RPMI8226 (cell line): ENCODE results near the gene C9.
"Not testable (repeated sequence)": the region's sequence is repeated elsewhere in the genome, so short reads cannot be mapped to it uniquely, and the experiment has no call there.

Experiments used
- DNase-seq: peaks from one replicate; pipeline ENCODE4 v3.0.0-alpha.2; 2015

C9 gene

DNA sequence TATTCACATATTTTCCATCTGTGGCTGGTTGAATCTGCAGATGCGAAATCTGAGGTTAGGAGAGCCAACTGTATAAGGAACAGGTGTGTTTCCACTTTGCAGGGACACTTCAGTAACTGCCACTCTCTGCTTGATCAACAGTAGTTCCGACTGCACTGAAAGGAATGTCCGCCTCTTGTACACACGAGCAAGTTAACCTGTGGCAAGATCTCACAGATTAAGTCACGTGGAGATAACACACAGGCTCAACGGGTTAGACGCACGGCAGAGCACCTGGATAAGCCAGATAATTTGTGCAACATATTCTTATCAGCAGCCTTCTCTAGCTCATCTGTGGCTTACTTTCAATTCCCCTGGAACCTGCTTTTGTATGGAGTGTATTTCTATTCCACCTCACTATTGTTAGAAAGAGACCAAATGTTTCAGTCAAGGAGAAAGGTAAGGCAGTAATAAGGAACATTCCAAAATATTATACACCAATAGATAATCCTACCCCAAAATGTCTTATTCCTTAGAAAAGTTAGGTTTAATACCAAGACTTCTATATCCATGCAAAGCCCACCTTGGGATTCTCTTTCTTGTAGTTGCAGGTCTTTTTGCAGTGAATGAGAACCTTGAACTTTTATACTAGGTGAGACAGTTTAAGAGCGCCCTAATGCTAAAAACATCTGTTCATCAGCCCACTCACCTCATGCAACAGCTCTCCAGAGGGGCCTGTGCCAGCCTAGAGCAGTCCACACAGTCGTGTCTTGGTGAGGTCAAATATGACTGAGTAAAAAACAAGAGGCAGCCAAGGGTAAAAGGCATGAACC is 6.5 kb upstream of the C9 start:
- DNase-seq, result no peak

DNA sequence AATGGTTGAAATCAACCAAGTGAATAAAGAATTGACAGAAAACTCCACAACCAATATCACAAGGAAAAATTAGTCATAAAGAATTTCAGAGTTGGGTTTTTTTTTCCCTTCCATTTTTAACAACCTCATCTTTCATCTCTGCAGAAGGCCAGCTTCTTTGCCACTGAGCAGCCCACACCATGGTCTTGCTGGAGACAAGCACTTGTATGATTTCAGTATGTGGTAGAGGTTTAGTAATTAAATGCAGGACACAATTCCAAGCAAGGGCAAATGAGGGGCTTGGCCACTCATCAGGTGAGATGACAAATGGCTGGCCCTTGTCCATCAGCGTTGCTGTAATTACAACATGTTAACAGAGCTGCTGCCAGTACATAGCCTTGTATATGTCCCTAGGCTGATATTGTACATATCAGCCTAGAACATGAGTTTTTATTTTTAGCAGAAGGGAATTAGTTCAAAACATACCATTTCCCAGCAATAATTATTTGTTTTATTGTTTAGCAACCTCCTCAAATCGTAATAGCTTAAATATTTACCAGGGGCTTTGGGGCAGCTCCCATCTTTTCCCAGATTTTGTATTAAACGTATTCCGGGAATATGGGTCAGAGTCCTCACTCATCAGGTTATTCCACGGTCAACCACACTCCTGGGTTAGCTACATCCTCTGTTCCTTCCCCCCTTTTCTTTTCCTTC is 5.0 kb upstream of the C9 start:
- no peak for DNase-seq

DNA sequence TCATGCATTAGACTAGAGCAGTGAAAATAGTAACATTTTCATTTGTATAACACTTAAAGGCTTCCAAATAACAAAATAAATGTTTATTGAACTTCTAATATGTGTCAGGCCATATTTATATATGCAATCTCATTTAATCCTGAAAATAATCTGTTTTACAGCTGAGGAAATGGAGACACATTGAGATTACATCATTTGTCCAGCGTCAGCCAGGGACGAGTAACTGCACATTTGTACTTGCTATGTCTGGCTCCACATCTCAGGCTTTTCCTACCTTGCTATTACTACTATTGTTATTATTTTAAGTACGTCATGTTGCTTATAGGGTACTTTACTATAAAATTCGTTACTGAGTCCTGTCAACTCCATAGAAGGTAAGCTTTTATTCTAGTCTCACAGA is 3.8 kb upstream of the C9 start:
- DNase-seq, result no peak

DNA sequence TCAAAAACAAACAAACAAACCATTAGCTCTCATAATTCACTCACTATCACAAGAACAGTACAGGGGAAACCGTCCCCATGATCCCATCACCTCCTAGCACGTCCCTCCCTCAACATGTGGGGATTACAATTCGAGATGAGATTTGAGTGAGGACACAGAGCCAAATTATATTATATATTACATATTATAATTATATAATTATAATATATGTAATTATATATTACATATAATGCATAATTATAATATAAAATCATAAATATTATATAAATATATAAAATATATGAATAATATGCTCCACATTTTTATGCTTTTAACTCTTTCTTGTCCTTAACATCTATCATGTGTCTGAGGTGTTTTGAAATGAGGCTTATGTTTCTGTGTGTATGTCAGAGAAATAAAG is 3.4 kb upstream of the C9 start:
- no peak for DNase-seq

DNA sequence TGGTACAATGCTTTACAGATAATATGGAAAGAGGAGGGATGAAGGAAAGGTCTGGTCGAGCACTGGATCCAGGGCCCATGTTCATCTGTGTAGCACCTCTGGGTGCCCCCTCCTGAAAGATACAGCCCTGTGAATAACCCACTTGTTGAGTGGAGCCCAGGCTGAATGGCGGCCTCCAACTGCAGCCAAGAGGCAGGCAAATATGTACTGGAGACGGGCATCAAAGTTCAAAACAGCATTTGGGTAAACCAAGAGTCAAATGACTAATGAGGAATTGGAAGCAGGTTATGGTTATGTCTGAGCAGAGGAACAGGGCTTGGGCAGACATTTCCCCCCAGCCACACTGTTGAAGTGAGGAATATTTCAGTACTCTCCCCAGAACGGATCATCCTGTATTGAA is 1.1 kb downstream of the C9 start:
- DNase-seq, result no peak

DNA sequence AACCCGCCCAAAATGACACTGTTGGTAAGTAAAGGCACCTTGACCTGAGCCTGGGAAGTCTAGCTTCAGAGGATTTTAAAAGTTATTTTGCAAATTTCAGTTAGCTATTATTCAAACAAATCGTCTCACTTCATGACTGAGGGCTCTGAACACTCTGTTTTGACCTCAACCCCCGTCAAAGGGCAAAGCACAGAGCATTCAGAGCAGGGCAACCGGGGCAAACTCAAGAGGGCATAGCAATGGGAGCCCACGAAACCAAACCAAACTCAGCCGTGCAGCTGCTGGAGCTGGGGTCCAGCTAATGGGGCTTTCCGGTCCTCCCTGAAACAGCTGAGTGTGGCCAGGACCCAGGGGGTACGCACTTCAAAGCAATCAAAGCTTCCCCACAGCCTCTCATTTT is 1.6 kb downstream of the C9 start:
- no peak for DNase-seq

DNA sequence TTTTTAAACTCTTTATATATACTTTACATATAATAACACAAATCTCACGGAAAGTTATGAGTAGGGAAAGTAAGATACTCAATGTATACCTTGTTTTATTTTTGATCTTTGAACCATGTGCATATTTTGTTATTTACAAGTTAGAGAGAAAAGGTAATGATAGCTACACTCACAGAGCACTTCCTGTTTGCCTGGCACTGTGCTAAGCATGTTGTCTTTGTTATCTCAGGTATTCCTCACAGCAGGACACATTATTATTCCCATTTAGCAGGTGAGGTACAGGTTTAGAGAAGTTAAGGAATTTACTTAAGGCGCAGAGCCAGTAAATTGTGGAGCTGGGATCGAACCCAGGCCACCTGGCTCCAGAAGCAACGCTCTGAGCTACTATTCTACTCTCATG is 3.0 kb downstream of the C9 start:
- no peak for DNase-seq

DNA sequence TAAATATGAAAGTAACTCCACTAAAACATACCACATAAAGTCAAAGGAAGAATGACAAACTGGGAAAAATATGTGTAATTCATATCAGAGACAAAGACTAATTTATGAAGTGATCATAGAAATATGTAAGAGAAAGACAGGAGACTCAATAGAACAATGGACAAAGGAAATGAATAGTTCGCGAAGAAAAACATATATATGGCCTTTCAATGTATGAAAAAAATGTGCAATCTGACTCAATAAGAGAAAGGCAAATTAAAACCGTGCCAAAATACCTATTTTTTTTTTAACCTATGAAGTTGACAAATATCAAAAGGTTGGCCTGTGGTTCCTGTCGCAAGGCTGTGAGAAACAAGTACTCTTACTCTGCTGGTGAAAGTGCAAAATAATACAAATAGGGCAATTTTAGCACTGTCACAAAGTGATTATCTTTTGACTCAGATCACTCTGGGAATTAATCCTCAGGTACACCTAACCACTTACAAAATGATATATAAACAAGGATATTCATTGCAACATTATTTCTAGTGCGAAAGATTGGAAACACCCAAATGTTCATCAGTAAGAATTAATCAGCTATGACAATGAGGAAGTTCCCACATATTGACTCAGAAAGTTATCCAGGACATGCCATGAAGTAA is 3.7 kb downstream of the C9 start:
- DNase-seq, result no peak

DNA sequence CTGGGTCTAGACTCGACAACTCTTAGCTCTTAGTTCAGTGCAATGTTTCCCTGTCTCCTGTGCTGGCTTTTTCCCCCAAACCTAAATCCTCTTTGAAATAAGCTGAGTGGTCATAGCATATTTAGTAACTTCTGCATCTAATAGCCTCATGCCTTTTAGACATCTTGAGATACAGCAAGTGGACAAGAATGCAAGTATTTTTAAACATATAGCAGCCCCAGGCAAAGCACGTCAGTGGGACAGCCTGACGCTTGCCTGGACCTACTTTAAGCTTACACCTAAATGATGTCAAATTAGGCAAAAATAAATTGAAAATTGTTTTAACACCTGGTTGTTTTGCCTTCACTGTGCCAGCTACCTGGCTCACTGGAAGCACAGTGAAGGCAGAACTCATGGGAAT is 8.0 kb downstream of the C9 start:
- no peak for DNase-seq

DNA sequence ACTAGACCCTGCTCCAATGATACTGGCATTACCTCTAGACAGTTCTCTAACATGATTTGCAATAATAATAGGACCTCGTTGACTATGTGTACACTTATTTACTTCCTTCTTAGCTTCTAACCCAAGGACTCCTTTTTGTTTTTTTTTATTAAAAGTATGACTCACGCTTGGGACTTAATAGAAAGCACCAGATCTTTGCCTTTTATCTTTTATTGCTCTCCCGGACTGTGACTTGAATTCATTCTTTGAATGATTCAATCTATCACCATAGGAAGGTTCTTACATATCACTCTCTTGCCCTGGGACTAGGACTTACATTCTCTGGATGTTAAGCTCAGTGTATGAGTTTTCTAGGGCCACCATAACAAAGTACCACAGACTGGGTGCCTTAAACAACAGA is 9.0 kb downstream of the C9 start:
- DNase-seq, result no peak

DNA sequence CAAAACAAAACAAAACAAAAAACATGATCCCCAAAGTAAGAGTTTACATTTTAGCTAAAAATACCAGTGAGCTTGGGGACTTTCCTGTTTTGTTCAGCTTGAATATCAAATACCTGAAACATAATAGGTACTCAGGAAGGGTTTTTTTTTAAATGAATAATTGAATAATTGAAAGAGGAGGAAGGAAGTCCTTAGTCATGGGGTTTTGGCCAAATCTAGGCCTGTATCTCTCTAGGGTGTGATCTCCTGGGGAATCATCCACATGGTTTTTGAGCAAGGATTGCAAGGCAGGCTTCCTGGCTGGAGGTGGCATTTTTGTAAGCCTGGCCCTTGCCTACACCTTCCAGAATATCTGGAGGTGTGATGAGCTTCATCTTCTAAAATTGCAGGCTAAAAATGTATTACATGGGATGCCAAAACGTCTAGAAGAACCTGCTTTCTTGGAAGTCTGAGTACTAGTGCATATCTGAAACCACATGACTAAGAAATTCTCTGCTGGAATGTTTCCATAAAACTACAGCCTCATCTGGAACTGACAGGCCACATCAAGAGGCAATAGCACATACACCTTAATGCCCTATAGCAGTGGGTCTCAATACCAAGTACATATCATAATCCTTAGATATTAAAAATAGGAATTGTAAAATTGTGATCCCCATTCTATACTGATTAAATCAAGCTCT is 10.4 kb downstream of the C9 start:
- no peak for DNase-seq

DNA sequence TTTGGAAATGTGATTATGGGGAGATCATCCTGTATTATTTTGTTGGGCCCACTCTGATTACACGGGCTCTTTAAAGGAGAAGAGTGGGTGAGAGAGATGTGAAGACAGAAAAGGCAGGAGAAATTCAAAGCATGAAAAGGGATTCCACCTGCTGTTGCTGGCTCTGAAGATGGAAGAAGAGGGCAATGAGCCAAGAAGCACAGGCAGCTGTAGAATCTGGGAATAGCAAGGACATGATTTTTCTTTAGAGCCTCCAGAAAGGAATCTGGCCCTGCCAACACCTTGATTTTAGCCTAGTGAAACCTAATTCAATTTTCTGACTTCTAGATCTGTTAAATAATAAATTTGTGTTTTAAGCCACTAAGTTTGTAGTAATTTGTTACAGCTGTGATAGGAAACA is 11.3 kb downstream of the C9 start:
- no peak for DNase-seq

DNA sequence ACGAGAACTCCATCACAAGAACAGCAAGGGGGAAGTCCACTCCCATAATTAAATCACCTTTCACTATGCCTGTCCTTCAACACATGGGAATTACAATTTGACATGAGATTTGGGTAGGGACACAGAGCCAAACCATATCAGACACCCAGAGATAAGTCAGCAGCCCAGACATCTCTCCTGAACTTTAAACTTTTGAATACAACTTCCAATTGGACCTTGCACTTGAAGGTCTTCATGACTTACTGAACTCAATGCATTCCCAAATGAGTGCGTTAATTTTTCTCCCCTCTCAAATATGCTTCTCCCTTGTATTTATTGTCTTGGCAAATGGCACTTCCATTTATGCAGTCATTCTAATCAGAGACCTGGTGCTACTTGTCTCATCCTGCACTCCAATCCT is 12.1 kb downstream of the C9 start:
- no peak for DNase-seq

DNA sequence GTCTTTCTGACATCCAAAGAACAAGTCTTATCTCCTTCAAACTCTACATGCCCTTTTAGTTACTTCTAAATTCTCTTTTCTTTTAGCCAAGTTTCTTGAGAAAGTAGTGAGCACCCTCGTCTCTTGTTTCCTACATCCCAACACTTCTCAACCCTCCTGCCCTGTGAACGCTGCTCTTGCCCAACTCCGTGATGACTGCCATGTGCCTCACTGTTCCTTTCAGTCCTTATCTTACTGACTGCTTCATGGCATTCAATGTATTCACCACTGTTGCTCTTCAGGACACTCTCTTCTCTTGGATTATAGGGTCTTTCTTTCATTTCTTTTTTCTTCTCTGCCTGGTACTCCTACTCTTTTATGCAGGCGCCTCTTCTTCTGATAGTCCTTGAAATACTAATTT is 14.8 kb downstream of the C9 start:
- no peak for DNase-seq

DNA sequence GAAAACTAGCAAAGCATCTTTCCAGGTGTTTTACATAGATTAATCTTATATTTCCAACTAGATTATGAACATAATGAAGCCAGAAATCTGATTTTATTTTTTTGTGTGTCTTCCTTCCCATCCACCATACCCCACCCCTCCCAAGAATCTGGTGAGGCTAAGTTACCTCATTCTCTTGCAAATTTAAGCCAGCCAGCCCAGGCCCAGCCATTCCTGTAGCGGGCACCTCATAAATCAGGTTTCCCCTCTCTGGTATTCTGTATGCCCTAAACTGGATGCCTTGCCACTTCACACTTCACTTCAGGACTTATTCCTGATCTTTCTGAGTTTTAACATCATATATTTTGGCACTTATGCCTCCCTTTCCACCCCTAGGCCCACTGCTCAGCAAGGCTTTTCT is 21.8 kb downstream of the C9 start:
- DNase-seq, result no peak

DNA sequence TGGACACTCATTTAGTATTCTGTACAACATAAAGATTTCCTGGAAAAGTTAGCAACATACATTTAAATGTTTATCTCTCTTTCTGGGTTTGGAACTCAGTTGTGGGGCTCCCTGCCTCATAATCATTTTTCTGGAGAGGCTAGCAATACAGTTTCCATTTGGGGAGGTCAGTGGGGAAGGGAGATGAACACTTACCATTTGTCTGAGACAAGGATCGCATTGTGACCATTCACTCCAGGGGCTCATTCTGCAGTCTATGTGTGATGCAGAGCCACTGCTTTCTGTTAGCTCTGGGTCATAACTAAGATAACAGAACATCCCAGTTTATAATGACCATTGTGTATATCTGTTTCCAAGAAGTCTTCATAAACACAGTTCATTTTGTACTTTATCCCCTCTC is 22.4 kb downstream of the C9 start:
- no peak for DNase-seq

DNA sequence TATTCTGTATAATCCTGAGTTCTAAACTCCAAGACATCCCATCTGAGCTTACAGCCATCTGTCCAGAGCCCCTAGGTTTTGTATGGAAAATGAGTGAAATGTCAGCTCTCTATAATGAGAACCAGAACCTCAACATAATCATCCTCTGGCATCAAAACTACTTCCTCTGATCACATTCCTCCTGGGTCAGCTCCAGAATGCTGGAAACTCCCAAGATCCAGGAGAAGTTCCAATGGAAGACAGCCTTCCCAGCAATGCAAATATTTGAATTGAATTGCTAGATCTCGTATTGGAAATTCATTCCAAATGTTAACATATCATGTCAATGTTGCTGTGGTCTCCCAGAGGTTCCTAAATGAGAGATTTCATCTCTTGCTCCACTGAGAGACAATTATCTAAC is 23.8 kb downstream of the C9 start:
- no peak for DNase-seq

DNA sequence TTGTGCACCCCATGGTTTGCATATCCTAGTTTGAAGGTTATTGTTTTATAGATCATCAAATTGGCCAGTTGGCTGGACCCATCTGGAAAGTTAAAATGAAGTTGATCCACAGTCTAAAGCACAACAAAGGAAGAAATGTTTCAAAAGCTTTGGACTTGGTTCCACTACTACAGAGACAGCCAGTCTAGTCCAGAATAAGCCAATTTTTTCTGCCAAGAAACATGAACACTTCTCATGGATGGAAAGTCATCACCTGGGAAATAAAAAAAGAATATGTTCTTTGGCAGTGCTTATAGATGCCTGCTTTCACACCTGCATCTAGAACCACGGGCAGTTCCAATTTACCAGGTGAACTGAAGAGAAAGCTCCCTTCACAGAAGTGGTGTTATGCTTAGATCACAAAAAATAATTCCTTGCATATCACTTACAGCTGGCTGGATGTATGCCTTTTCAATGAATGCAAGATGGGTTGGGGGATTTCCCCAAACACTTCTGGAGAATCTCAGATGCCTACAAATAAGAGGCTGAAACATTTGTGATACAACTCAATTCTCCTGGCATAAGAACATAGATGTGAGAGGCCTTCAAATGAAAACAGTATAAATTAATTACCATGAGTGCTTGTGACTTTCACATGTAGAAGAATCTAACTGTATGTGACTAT is 26.9 kb downstream of the C9 start:
- no peak for DNase-seq

DNA sequence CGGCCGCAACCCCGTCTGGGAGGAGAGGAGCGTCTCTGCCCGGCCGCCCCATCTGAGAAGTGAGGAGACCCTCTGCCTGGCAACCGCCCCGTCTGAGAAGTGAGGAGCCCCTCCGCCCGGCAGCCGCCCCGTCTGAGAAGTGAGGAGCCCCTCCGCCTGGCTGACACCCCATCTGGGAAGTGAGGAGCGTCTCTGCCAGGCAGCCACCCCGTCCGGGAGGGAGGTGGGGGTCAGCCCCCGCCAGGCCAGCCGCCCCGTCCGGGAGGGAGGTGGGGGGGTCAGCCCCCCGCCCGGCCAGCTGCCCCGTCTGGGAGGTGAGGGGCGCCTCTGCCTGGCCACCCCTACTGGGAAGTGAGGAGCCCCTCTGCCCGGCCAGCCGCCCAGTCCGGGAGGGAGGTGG is 30.0 kb downstream of the C9 start:
- DNase-seq, result not testable (repeated sequence)

DNA sequence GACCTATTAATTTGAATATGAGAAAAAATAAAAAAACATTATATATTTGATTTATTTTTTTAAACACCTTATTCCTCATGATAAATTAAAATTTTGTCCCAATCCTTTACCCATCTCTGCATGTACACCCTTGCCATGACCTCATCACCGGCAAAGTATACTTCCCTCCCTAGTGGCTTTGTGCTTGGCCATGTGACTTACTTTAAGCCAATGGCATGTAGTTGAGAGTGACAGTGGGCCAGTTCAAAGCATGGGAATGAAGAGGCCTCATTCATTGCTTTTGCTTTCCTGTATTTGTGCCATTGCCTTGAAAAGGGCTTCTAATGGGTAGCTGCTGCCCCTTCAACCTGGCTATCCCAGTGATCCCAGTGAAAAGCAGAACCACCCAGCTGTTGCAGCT is 31.2 kb downstream of the C9 start:
- no peak for DNase-seq

DNA sequence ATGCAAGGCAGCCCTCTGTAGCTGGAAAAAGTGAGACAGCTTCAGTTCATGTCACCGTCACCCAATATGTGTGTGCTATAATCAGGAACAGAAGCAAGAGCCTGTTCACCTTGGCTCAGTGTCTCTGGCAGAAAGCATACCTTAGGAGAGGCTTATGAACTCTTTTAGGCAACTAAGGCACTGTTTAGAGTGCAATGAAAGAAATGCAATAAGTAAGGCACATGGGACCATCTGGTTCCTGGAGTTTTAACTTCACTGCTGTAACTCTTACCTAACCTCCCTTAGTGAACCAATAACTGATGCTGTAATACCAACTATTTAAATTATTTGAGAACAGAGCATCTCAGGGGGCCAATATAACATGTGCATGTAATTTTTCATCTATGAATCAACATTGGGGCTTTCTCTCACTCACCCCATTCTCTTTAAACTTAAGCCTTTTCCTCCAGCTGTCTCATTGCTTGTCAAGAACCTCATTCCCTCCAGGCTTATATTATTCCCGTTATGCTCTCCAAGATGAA is 32.4 kb downstream of the C9 start:
- no peak for DNase-seq

DNA sequence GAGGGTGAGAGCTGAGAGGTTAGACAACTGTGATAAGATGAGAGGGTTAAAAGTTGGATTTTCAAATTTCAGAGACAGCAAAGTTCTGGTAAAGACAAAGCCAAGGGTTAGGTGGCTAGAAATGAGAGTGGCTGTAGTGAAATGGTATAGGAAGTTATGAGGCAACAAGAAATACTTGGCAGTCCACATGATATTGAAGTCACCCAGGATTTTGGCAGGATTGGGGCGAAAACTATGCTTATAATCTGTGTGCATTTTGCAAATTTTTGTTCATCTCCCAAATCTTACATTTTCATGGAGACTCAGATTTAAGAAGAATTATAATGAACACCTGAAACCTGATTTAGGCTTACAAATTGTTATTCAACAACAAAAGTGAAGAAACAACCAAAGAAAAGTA is 35.6 kb downstream of the C9 start:
- no peak for DNase-seq

DNA sequence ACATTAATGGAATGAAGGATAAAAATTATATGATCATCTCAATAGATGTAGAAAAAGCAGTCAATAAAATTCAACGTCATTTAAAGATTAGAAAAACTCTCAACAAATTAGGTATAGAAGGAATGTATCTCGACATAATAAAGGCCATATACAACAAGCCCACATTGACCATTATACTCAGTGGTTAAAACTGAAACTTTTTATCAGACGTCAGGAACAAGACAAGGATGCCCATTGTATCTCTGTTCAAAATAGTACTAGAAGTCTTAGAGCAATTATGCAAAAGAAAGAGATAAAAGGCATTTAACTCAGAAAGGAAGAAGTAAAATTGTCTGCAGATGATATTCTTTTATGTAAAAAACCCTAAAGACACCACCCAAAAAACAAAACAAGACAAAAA is 40.8 kb downstream of the C9 start:
- DNase-seq, result no peak
